Pericardium fibroblast (primary cell): ENCODE data around the gene KYNU. TPM values are rescaled to one million over a fixed set of nuclear protein-coding genes. Genes with fewer than 3 reads are reported as not detected.

ENCODE experiments used
- total RNA-seq: library from RNA; depleted of rRNA; stranded (reverse); fragments of >200 nt; gene quantifications from 2 replicates; pipeline ENCODE4 v1.2.3, GENCODE V29; 2015

KYNU gene
- total RNA-seq = not detected in 2 replicates

DNA sequence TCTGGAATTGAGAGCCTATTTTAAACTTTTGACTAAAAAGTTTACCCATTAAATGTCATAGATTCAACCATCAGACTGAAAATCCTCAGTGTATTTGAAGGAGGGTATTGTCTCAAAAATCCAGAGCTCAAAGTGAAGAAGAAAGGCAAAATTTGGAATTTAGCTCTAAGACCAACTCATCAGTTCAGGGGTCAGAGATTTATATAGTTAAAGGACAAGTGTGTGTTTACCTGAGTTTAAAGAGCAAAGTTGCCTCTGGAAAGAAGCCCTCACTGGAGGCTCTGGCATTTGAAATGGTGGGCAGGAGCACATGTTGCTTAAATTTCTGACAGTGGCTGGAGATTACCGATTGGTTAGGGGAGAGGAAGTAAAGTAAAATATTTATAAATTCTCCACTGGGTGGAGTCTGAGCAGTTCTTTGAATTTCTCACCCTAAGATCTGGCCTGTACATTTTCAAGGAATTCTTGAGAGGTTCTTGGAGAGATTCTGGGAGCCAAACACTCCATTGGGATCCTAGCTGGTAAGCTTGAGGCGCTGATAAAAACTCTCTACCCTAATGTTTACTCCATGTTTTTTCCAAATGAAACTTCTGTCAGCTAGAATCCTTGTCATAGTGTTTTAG is at the start of gene KYNU:
Gene KYNU, plus strand, starts transcription at position 449 of the 623 bp plus-strand sequence. CDS start 7,704 bp downstream, outside the sequence.

